AML-193 (cell line): ENCODE measurements around the gene NRAS.

Experiments used
- DNase-seq, 2 experiments: peaks; one replicate each; lab custom pipeline; 2025; lab: John Stamatoyannopoulos, UW

NRAS gene

DNA sequence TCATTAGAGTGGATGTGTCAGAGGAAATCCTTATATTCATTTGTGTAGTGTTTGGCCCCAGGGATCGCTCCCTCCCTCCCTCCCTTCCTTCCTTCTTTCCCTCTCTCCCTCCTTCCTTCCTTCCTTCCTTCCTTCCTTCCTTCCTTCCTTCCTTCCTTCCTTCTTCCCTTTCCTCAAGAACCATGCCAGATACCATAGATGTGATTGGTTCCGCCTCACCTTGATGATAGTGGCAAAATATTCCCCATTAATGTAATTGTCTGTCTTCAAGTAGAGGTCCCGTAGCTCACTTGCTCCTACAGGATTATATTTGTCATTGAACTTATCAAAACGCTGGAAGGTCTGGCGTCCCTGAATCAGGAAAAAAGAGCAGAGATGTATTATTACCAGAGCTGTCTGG lies 38.9 kb downstream of the NRAS start:
- no peak for DNase-seq

DNA sequence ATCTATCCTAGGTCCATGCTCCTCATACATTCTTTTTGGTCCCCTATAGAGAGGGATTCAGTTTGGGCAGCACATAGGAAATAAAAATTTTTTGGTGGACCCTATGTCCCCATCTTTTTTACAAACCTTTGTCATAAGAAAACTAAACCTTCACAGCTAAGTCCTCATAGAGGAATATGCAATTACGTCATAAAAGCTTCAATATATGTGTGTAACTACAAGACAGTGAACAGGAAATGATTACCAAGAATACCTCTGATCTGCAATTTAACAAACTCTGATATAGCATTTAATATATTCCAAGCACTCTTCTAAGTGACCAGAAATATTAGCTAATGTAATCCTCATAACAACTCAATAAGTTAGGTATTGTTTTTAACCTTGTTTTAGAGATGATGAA lies 40.5 kb downstream of the NRAS start:
- DNase-seq = no peak

DNA sequence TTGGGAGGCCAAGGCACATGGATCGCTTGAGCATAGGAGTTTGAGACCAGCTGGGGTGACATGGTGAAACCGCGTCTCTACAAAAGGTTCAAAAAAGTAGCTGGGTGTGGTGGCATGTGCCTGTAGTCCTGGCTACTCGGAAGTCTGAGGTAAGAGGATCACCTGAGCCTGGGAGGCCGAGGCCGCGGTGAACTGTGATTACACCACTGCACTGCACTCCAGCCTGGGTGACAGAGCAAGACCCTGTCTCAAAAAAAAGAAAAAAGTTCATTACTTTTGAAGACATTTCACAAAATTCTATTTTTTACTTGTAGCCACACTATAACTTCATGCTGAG lies 44.7 kb downstream of the NRAS start:
- DNase-seq = no peak

DNA sequence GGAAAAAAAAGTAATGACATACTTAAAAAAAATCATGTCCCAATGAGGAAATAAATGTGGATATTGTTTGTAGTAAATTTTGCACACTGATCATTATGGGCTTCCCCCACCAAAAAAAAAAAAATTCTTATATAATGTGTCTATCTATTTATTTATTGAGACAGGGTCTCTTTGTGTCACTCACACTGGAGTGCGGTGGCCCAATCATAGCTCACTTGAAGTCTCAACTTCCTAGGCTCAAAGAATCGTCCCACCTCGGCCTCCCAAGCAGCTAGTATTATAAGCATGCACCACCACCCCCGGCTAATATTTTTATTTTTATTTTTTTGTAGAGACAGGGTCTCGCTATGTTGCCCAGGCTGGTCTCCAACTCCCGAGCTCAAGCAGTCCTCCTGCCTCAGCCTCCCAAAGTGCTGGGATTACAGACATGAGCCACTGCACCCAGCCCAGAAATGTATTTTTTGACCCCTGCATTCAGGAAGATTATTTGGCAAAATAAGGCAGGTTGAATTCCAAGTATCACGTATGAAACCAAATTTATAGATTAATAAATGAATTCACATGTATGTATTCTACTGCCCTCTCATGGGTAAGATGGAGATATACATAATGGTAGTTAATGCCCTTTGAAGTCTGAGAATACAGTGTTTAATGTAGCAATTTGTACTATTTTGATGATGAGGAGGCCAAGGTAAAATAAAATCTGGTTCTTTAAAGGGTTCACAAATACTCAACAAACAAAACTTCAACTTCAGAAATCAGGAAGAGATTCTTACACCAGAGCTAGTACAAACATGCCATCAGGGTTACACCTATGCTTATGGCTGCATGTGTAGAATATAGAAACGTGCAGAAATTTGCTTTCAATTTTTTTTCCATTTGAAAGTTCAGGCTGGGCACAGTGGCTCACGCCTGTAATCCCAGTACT lies 45.3 kb downstream of the NRAS start:
- DNase-seq = peak; percentile 8 to 9

DNA sequence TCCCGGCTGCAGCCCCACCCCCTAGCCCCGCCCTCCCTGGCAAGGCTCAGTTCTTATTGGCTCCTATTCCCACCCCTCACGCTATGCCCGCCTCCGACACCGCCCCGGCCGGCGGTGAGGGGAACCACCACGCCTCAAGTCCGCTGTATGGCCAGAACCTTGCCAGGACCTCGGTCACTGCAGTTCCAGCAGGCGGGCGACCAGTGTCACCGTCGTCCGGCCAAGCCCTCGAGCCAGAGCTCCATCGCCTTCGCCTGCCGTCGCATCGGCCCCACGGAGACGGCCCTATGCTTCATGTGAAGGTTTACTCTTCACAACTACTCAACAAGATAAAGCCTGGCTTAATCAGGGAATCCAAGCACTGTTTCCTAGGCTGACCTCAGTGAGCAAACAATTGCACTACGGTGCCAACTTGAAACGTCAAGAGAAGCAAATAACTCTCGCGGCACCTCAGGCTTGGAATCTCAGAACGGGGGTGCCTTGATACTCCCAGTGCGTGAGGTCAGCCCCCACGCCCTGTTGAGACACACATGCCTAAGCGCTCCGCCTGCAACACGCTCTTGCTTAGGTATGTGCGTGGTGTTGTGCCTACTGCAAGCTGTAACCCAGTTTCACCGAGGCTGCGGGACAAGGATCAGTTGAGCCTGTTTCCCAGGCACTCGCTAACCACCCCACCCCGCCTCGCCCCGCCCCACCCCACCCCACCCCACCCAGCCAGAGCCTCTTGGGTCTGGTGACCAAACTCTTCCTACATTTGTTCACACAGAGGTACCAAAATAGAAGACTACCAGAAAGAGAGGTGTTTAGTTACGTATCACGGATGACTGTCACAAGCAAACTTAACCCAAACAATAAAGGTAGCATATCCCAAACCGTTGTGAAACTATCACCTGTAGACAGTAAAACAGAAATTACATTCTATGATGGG lies 46.2 kb downstream of the NRAS start:
- no peak for DNase-seq

DNA sequence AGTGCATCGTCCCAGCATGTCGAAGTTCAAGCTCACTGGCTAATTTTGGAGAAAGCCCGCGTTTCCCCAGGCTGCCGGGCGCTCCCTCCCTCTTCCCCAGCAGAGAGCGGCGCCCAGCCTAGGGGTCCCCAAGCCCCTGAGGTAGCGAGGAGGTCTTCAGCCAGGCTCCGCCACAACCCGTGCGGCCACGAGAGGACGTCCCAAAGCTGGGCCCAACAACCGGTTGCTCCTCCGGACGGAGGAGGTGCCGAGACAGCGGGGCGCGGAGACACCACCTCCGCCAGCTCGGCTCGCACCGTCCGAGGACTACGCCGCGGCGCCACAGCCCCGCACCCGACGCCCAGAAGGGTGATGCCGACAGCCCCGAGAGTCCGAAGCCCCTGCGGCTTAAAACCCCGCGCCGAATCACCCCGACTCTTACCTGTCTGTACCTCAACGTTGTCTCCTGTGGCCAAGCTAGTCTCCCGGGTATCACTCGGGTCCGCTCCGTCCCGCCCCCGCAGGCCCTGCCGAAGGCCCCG lies 46.9 kb downstream of the NRAS start, which contains the start of gene DENND2C:
Gene DENND2C, minus strand, starts transcription at position 488 of the 521 bp plus-strand sequence. CDS start 44,065 bp downstream, outside the sequence.
- DNase-seq = no peak

DNA sequence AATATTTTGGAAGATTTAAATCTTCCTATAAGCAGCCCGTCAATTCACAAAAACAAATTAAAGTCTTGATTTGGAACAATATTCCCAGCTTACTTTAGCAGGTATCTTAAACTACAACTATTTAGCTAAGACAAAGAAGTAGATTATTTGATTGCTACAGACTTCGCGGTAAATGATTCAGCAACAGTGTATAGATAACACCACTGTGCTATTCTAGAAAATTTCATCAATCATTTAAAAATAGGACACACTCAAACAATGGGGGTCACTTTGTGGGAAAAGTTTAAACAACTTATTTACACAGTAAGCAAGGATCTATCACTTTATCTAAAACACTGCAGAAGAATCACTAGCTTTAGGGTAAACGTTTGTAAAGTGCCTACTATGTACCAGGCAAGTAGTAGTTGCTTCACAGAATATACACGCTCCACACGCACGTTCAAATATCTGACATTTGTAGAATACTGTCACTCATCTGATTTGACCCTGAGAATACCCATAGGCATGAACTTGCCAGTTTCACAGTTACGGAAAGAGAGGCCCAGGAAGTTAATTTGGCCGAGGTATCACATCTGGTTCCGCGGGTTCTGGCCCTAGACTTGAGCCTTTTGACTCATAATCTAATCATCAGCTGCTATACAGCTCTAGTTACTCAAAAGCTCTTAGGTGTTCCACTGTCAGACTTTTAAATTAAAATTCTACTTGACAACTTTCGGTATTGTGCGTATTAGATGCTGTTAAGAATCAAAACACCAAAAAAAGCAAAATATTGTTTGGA lies 47.6 kb downstream of the NRAS start:
- no peak for DNase-seq

DNA sequence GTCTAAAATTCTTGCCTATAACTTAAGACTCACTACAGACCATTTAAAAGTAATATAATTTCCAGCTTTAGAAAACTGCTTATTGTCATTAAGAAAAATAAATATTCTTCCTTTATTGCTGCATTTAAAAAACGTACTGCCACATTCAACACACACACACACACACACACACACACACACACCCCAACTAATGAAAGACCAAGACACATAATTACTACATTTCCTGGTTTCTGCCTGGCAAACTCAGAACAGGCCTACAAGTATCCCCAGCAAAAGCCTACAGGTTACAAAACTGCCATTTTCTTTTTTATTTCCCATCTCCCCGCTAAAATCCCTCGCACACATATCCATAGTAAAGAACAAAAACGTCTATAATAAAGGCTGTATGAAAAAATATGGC lies 48.2 kb downstream of the NRAS start:
- DNase-seq = no peak

DNA sequence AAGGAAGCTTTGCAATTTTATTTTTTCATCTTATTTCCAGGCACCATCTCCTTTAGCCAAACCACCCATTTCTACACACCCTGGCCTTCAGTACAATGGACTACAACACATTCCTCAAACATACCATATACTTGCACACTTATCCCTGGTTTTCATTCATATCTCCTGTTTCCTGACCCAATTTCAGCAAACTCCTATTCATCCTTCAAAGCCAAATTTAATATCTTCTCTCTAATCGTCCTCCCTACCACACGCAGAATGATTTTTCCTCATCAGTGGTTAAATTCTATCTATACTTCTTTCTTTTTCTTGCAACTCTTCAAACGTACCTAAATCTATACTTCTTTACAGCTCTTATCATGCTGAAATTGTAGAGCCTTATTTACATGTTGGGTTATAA lies 49.6 kb downstream of the NRAS start:
- DNase-seq = no peak

DNA sequence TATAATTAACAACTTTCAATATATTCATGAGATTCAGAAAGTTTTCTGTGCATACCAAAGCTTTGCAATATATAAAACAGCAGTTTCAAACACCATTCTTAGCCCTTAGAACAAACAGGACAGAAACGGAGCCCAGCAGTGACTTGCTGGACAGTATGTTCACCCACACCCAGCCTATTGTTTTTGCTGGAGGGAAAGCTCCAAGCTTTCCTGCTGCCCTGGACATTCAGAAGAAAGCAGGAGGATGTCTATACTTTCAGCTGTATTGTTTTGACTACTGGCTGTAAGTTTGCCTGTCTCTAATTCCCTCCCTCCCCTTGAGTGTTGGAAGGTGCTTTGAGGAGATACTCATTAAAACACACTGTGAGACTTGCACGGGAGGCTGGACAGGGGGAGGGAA lies 56.3 kb downstream of the NRAS start:
- no peak for DNase-seq
